ENCODE results near the gene PDSS2.

Gene PDSS2, protein sequence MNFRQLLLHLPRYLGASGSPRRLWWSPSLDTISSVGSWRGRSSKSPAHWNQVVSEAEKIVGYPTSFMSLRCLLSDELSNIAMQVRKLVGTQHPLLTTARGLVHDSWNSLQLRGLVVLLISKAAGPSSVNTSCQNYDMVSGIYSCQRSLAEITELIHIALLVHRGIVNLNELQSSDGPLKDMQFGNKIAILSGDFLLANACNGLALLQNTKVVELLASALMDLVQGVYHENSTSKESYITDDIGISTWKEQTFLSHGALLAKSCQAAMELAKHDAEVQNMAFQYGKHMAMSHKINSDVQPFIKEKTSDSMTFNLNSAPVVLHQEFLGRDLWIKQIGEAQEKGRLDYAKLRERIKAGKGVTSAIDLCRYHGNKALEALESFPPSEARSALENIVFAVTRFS

DNA sequence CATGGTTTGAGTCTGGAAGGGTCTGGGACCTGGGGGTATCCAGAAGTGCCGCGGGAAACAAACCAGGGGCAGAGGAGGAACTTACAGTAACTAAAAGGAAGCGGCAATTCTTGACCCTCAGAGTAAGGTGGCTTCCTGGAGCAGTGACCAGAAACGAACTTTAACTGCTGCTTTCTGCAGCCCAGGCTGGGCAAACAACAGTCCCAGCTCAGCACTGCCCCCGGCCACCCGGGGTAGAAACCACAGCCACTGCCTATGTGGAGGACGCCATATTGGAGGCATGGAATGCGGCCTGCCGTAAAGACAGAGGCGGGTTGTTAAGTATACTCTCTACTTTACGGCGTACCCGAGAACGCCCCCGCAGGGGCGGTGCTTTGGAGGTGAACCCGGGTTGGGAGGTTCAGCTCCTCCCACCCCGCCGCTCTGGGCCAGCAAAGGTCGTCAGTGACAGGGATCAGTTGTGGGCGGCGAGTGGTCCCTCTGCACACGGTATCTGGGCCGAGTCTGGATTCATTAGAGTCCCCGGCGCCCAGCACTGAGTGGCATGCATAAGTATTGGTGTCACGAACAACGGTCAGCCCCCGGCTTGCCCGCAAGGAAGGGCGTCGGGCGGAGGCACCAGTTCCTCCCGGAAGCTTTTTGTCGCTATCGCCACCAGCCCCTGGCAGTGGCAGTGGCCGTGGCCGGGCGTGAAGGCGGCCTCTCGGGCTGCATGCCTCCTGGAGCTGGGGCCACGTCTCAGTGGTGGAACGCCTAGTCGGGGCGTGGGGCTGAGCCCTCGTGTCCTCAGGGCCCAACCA lies at the start of gene PDSS2:
PDSS2 (minus strand) TSS at position 282 of the 800 bp plus-strand sequence; CDS start at position 3, 279 bp downstream.
- in situ Hi-C loops (cut with HindIII; ENCODE audit: low sequenced_read_pairs): no loop called here

GRCh38 chr6:107506145-107506544 lies 46.8 kb upstream of the PDSS2 start:
- in situ Hi-C loops (cut with HindIII; ENCODE audit: low sequenced_read_pairs): no loop called here

DNA sequence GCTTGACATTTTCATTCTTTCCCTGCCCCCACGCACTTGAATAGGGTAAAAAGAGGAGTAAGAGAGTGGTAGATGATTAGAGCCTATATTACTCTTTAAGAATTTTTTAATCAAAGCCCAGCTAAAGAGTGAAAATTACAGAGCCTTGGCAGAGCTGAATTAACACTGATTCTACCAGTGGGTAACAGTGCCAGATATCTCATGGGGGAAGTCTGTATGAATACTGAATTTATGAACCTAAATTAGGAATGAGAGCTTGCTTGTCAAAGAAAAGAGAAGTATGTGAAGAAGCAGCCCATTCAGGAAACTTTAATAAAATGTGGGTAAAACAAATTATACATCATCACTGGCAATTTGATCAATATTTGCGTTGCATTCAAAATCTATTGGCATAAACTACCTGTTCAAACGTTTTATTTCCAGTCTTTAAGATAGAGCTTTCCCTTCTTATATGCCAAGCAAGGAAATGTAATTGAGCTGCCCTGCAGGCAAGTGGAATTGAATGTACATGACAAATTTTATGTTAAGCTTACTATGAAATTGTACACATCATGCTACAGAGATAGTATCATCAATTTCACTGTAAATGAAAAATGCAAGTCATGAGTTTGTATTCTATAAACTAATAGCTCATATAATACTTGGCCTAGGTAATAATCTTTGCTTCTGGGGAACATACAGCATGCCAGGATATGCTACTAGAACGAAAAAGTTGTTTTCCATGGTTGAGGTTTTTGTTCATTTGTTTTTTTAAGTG lies 45.1 kb upstream of the PDSS2 start:
- in situ Hi-C loops (cut with HindIII; ENCODE audit: low sequenced_read_pairs): no loop called here

GRCh38 chr6:107496892-107497684 lies 37.7 kb upstream of the PDSS2 start:
- in situ Hi-C loops (cut with HindIII; ENCODE audit: low sequenced_read_pairs): no loop called here

DNA sequence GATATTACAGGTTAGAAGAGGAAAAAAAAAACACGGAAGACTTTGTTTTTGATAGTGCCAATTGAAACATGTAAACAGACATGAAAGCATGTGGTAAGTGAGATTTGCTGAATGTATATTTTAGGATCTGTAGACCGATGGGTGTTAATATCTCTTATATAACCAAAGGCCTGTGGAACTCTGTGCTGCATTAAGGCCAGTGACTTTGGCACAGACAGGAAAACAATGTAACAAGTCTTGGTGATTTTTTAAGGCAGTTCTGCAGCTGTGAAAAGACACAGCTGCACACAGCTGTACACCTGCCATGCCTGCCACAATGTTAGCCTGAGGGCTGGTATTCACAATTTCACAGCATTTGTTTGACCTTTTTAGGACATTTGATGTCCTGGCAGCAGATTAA lies 36.6 kb upstream of the PDSS2 start:
- in situ Hi-C loops (cut with HindIII; ENCODE audit: low sequenced_read_pairs): no loop called here

GRCh38 chr6:107495196-107495643 lies 35.9 kb upstream of the PDSS2 start:
- in situ Hi-C loops (cut with HindIII; ENCODE audit: low sequenced_read_pairs): no loop called here

- in situ Hi-C loops (cut with HindIII; ENCODE audit: low sequenced_read_pairs): no loop called here
Observed at GRCh38 chr6:107493158-107494057, 34.0 kb upstream of the PDSS2 start.

GRCh38 chr6:107491760-107492660 lies 32.6 kb upstream of the PDSS2 start:
- in situ Hi-C loops (cut with HindIII; ENCODE audit: low sequenced_read_pairs): no loop called here

DNA sequence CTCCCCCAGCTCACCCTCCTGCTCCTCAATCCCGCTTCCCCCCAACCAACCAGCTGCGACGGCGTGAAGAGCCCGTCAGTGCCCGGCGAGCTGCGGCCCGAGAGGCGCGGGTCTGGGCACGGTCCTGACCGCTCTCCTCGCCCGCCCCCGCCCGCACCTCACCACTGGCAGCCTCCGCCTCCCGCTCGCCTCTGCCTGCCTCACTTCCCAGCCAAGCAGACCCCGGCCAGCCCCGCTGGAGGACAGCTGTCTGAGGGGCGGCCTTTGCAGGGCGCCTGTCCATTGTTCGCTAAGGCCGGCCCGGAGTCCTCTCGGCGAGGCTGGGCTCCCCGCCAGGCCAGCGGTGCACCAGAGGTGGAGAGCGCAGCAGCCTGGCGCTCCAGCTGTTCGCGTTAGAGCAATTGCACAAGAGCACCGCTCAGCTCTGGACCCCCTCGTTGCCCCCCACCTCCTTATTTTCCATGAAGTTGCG lies 31.8 kb upstream of the PDSS2 start:
- in situ Hi-C loops (cut with HindIII; ENCODE audit: low sequenced_read_pairs): no loop called here

DNA sequence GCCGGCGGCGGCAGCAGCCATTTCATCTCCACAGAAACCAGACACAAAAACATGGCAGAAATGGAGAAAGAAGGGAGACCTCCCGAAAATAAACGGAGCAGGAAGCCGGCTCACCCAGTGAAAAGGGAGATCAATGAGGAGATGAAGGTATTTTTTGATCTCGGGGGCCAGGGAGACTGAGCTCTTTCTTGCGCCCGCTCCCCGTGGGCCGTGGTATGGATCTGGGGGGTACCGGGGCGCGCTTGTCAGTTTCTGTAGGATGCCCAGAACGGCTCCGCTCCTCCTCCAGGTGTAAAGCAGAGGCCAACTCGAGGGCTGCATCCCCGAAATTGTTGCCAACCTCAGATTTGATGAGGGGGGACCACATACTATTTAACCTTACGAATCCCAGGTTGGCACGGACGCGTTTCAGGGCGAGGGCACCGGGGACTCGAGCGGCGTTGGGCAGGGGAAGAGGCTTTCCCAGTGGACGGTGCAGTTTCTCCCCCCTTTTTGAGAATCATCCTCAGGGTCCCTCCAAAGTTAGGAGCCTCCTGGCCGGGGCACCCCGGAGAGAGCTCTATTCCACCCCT lies 31.3 kb upstream of the PDSS2 start:
- in situ Hi-C loops (cut with HindIII; ENCODE audit: low sequenced_read_pairs): no loop called here

DNA sequence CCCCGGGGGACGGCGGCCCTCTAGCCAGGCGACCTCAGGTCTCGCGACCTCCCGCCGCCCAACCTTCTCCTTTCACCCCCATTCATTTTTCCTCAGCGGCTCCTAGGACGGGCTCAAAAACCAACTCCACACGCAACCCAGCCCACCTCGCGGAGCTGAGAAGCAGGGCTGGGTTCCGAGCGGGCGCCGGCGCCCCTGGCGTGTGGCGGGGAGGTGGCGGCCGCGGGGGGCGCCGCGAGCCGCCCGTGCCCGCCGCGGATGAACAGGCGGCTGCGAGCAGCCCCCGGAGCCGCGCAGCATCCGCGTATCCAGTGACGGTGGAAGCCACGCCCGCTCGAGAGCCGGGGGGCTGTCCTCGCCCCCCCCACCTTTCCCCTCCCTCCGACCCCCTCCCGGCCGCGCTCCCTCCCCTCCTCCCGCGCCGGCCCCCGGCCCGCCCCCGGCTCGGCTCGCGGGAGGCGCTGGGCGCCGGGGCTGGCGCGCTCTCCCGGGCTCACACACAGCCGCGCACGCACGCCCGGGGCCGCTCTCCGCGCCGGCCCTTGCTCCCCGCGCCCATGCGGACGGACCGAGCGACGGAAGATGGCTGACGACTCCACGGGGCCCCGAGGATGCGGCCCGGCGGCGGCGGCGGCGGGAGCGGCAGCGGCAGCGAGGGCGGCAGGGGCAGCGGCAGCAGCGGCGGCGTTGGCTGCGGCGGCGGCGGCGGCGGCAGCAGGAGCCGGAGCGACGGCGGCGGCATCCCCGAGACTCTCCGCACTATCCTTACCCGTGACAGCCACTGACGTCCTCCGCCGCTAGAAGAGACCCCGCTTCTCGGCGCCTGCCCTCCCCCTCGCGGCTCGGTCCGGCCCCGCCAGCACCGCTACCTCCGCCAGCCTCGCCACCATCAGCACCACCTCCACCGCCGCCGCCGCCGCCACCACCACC lies 30.5 kb upstream of the PDSS2 start, which contains the start of gene SOBP:
SOBP (plus strand) TSS at position 482 of the 930 bp plus-strand sequence. CDS start 500 bp downstream, outside the sequence.
- in situ Hi-C loops (cut with HindIII; ENCODE audit: low sequenced_read_pairs): no loop called here

DNA sequence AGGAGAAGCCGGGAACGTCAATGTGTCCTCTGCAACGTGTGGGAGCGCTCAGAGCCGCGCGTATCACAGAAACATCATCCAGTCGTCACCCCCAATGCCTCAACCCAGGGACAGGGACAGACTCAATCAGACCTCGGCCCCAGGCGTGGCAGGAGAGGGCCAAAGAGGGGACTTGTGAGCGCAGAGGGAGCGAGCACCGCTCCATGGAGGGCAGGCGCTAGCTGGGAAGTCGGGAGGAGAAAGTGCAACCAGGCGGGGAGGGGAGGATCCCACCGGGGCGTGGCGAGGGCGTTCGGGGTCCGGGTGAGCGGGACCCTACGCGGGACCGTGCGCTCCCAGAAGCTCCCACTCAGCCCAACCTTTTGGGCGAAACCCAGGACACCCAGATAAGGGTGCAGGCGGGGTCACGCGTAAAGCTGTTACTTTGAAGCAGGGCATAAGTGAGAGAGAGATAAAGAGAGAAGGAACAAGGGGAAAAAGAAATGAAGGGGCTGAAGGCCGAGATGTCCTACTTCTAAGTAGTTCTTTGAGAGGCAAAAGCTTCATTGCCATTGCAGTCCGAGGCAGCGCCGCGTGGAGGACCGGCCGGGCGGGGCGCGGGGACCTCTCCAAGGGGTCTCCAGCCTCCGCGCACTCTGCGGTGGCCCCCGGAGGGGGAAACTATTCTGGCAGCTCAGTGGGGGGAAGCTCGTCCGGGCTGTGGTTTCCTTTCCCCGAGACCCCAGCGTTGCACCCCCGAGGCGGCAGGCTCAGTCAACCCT lies 29.7 kb upstream of the PDSS2 start:
- in situ Hi-C loops (cut with HindIII; ENCODE audit: low sequenced_read_pairs): no loop called here

GRCh38 chr6:107488174-107488874 lies 29.0 kb upstream of the PDSS2 start:
- in situ Hi-C loops (cut with HindIII; ENCODE audit: low sequenced_read_pairs): no loop called here

DNA sequence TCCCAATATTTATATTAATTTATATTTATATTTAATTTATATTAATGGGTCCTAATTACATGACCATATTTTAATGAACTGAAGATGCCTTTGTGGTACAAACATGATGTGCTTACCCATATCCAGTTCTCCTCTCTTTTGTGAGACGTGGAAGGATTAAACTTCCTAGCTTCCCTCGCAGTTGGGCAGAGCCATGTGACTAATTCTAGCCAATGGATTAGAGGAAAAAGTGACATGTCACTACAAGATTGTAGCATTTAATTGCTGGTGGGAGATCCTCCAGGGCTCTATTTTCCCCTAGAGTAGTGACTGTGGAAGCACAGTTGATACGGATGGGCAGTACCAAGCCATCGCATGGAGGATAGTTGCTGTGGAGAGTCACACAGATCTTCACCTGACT lies 25.8 kb upstream of the PDSS2 start:
- in situ Hi-C loops (cut with HindIII; ENCODE audit: low sequenced_read_pairs): no loop called here

- in situ Hi-C loops (cut with HindIII; ENCODE audit: low sequenced_read_pairs): no loop called here
Observed at GRCh38 chr6:107479089-107479690, 19.8 kb upstream of the PDSS2 start.
